Bronchial epithelial cell (primary cell): Measurements from ENCODE around the gene NEB. TPM values are rescaled to one million over a fixed set of nuclear protein-coding genes. Genes with fewer than 3 reads are reported as not detected.
"Not testable (repeated sequence)": the region's sequence is repeated elsewhere in the genome, so short reads cannot be mapped to it uniquely, and the experiment has no call there.

Experiments
- DNase-seq: peaks from one replicate; pipeline ENCODE4 v3.0.0-alpha.2; 2010; ENCODE audit warnings: low read depth
- FAIRE-seq: peaks from 2 replicates; lab custom pipeline; 2011; peaks lifted over from hg19 to GRCh38; lab: Jason Lieb, UNC
- H3K27me3 ChIP-seq: 2 replicates; pipeline ENCODE4 v1.5.1; 2011; ENCODE audit warnings: low read length; ENCODE audit not compliant: control insufficient read depth, insufficient read depth
- H3K36me3 ChIP-seq: 2 replicates; pipeline ENCODE4 v1.5.1; 2011; ENCODE audit warnings: low read length; ENCODE audit not compliant: control insufficient read depth, insufficient read depth
- H3K4me3 ChIP-seq: 2 replicates; pipeline ENCODE4 v1.5.1; 2011; ENCODE audit warnings: mild to moderate bottlenecking, low read depth, low read length, control low read depth
- CTCF ChIP-seq: IDR thresholded peaks from 2 replicates; pipeline ENCODE4 v1.5.1; 2011; ENCODE audit warnings: mild to moderate bottlenecking, moderate library complexity, low read length, control low read depth, inconsistent platforms; ENCODE audit not compliant: insufficient read depth, severe bottlenecking
- total RNA-seq: library from RNA; depleted of rRNA; stranded (reverse); fragments of >200 nt; gene quantifications from 2 replicates; pipeline ENCODE4 v1.2.1, GENCODE V29; 2014

The NEB gene
- total RNA-seq, 1 donor from 2014 or later, result 0.26 TPM

DNA sequence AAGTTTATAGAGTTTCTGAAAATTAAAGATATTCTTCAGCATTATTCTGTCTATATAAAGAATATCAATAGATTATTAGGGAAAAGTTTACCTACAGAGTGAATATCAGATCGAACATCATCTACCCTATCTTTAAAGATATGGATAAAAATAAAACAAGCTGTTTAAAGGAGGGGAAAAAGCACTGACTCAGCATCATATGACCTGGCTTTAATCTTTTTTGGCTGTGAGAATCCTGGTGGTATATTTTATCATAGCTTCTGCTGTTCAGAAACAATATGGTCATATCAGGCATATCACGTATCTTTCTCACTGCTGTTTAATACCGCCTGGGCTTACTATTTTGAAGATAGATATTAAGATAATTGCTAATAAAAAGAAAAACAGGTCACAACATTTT lies 80.2 kb downstream of the NEB start:
- H3K27me3 ChIP-seq, result no peaks in the 10 kb centered on the region
- no peaks in the 10 kb centered on the region for H3K36me3 ChIP-seq
- TF ChIP-seq CTCF, result no peak
- no peak overlapping the region for H3K4me3 ChIP-seq
- no peak for FAIRE-seq
- no peak for DNase-seq

DNA sequence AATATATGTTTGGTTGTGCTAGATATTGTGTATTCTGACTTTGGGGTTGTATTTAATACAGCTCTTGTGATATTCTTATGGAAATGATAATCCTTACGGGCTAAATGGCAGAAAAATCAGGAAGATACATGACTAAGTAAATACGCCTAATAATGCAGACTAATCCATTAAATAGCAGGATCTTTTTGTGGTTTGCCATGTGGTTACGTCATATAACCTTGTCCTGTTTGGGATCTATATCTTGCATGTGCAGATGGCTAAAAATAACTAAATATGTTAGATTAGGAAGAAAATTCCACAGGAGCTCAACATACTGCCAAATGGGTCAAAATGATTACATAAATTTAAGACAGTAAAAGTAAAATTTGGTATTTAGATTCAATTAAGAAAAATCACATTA lies 83.0 kb downstream of the NEB start:
- Histone ChIP-seq H3K4me3 (no peak overlapping the region), H3K27me3 (no peaks in the 10 kb centered on the region), H3K36me3 (no peaks in the 10 kb centered on the region)
- no peak for TF ChIP-seq CTCF
- FAIRE-seq (no peak), DNase-seq (no peak)

DNA sequence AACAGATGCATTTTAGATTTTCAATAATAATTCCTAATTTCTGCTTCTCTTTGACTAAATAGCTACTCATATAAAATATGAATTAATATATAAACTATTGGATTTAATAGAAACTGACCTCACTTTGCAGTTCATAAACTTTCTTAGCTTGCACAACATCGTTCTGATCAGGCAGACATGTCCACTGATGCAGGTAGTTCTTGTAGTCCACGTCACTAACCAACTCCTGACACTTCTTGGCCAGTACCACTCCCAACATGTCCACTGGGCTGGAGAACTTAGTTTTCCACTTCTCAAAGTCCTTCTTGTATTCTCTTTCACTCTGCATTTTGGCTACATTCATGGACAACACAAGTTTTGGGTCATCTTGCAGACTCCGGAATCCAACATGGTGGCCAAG lies 83.8 kb downstream of the NEB start:
- H3K4me3 ChIP-seq, result no peak overlapping the region
- no peak for FAIRE-seq
- TF ChIP-seq CTCF, result no peak
- H3K36me3 ChIP-seq, result no peaks in the 10 kb centered on the region
- DNase-seq, result no peak
- H3K27me3 ChIP-seq, result no peaks in the 10 kb centered on the region

- DNase-seq, result no peak
- Histone ChIP-seq H3K27me3 (no peaks in the 10 kb centered on the region), H3K4me3 (no peak overlapping the region), H3K36me3 (no peaks in the 10 kb centered on the region)
- no peak for FAIRE-seq
- TF ChIP-seq CTCF, result no peak
These were observed 84.3 kb downstream of the NEB start for GRCh38 chr2:151649966-151650365.

- Histone ChIP-seq H3K4me3 (no peak overlapping the region), H3K36me3 (no peaks in the 10 kb centered on the region), H3K27me3 (no peaks in the 10 kb centered on the region)
- TF ChIP-seq CTCF, result no peak
- FAIRE-seq, result no peak
- no peak for DNase-seq
These were observed 84.9 kb downstream of the NEB start for GRCh38 chr2:151649400-151649799.

GRCh38 chr2:151646512-151646911 lies 87.8 kb downstream of the NEB start:
- H3K36me3 ChIP-seq, FAIRE-seq, H3K4me3 ChIP-seq, DNase-seq, H3K27me3 ChIP-seq: not testable (repeated sequence)
